Central memory CD8-positive, alpha-beta T cell (primary cell): ENCODE measurements around the gene DSCAML1.

Experiments used
- ATAC-seq: fragments of 150-1000 bp; cut with Tn5 transposase; replicated peaks from 2 replicates; pipeline ENCODE4 v1.10.0; 2022; ENCODE audit warnings: mild to moderate bottlenecking, moderate FRiP score, moderate number of reproducible peaks; ENCODE audit not compliant: poor library complexity, severe bottlenecking; ENCODE audit errors: extremely low read depth
- DNase-seq, 2 donors: peaks; one replicate each; pipeline ENCODE4 v3.0.0; 2021; ENCODE audit warnings: low spot score in 2 of 2
- H3K27ac Mint-ChIP-seq: one replicate; pipeline ENCODE4 v1.8.0; 2022; ENCODE audit warnings: low read depth, mild to moderate bottlenecking, moderate library complexity, mixed read lengths
- H3K27me3 Mint-ChIP-seq: one replicate; pipeline ENCODE4 v1.8.0; 2022; ENCODE audit warnings: mixed read lengths
- H3K36me3 Mint-ChIP-seq: one replicate; pipeline ENCODE4 v1.8.0; 2022; ENCODE audit warnings: mild to moderate bottlenecking, moderate library complexity, mixed read lengths; ENCODE audit not compliant: insufficient read depth
- H3K4me1 Mint-ChIP-seq: one replicate; pipeline ENCODE4 v1.8.0; 2022; ENCODE audit warnings: mixed read lengths
- H3K4me3 Mint-ChIP-seq: one replicate; pipeline ENCODE4 v1.8.0; 2022; ENCODE audit warnings: mild to moderate bottlenecking, moderate library complexity, mixed read lengths
- H3K9me3 Mint-ChIP-seq: one replicate; pipeline ENCODE4 v1.8.0; 2022; ENCODE audit warnings: mixed read lengths

DSCAML1 gene

DNA sequence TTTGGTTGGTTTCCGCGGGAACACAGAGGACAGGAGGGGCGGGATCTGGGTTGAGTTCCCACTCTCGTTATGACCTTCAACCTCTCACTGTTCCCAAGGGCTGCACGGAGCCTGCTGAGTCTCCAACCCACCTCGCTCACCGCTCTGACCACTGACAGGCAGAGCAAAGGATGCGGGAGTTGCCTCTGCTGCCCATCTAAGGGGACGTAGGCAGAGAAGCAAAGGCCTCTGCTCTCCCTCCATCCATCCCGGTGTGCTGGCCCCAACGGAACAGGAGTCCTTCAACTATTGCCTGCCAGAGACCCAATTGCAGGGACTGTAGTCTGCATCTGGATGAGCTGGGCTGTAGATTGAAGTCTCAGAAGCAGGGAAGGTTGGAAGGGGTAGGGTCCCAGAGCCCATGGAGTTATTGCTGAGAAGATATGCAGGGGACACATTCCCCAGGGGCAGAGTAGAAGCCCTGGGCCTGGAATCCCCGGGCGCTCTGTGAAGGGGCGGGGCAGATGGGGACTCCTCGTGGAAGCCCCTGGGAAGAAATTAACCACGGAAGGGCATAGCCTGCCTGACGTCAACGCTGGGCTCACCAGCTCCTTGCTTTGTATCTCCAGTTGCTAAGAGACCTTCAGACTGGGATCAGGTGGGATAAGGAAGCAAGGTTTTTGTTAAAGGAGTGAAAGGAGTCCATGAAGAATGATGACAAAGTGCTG lies 40.2 kb upstream of the DSCAML1 start:
- ATAC-seq = no peak

DNA sequence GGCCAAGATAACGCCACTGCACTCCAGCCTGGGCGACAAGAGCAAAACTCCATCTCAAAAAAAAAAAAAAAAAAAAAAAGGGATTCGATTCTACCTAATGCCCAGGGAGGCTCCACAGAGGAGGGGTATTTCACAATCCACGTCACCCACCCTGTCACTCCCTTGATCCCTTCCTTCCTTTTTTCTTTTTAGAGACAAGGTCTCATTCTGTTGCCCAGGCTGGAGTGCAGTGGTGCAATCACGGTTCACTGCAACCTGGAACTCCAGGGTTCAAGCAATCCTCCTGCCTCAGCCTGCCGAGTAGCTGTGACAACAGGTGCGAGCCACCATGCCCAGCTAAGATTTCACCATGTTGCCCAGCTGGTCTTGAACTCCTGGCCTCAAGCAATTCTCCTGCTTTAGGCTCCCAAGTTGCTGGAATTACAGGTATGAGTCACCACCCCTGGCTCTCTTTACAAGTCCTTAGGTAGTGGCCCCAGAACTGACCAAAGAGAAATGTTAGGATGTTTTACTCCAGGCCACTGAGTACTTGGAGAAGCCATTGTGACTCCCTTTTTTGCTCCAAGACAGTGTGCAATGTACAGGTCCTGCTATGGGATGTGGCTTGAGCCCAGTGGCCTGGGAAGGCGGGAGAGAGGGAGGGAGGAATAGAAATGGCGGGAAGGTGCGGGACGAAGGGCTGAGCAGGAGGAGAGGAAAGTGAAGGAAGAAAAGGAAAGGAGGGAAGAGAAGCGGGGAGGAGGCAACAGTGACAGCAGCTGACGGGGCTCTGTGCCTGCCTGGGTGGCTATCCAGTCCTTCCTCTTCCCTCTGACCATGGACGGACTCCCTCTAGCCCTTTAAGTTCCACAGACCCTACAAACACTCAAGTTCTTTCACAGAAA lies 39.3 kb upstream of the DSCAML1 start:
- H3K4me3 Mint-ChIP-seq = no peak overlapping the region
- DNase-seq = no peak
- ATAC-seq = no peak

More for the DNA sequence above, 40.2 kb upstream of the DSCAML1 start:
- Mint-ChIP-seq H3K36me3 (peaks cover 3% of the 10 kb centered on the region), H3K4me1 (peaks cover 27% of the 10 kb centered on the region), H3K27ac (peak overlapping the region; percentile 65), H3K9me3 (no peaks in the 10 kb centered on the region), H3K27me3 (peaks cover 10% of the 10 kb centered on the region), H3K4me3 (peak overlapping the region; percentile 48)
- no peak for DNase-seq

DNA sequence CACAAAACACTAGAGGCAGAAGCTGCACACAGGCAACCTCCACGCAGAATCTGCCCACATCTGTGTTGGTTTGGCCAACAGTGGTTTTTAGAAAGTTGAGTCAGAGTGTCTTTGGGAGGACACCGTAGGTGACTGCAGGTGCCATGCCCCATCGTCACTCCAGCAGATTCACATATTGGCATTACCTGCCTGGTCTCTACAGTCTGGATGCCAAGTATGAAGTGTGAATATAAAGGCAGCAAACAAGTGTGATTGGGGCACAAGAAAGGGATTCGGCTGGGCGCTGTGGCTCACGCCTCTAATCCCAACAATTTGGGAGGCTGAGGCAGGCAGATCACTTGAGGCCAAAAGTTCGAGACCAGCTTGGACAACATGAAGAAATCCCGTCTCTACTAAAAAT lies 38.6 kb upstream of the DSCAML1 start:
- Mint-ChIP-seq H3K9me3 (no peaks in the 10 kb centered on the region), H3K4me3 (no peak overlapping the region), H3K27ac (no peak overlapping the region), H3K27me3 (peaks cover 10% of the 10 kb centered on the region), H3K36me3 (peaks cover 3% of the 10 kb centered on the region), H3K4me1 (peaks cover 37% of the 10 kb centered on the region)
- DNase-seq (no peak), ATAC-seq (no peak)

More for the DNA sequence above, 39.3 kb upstream of the DSCAML1 start:
- Mint-ChIP-seq H3K4me1 (peaks cover 29% of the 10 kb centered on the region), H3K36me3 (peaks cover 3% of the 10 kb centered on the region), H3K27ac (no peak overlapping the region), H3K9me3 (no peaks in the 10 kb centered on the region), H3K27me3 (peaks cover 10% of the 10 kb centered on the region)

DNA sequence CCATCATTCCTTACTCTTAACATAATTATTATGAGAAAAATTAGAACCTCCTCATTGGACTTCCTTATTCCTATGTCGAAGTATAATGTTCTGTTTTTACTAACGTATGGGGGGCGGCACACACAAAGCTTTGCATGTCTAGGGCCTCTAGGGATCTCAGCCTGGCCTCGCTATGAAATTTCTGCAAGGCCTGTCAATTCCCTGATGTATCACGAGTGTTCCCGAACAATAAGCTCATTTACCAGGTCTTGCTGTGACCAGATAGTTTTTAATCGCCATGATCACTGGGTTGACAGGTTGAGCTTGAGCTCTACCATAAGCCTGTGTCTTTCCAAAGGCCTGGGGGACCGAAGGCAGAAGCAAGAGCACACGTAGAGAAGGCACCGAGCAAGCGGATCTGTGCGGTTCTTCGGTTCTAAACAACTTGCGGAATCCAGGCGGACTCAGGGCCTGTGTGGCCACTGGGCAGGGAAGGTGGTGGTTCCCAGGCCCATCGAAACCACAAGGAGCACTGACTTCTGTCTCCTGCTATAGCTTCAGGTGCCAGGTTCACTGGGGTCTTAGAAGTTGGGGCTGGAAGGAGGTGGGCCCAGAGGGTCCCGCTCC lies 37.9 kb upstream of the DSCAML1 start:
- no peak for DNase-seq
- Mint-ChIP-seq H3K27ac (no peak overlapping the region), H3K9me3 (no peaks in the 10 kb centered on the region), H3K27me3 (peaks cover 10% of the 10 kb centered on the region), H3K4me3 (no peak overlapping the region), H3K4me1 (peaks cover 43% of the 10 kb centered on the region), H3K36me3 (peaks cover 3% of the 10 kb centered on the region)
- ATAC-seq = no peak

DNA sequence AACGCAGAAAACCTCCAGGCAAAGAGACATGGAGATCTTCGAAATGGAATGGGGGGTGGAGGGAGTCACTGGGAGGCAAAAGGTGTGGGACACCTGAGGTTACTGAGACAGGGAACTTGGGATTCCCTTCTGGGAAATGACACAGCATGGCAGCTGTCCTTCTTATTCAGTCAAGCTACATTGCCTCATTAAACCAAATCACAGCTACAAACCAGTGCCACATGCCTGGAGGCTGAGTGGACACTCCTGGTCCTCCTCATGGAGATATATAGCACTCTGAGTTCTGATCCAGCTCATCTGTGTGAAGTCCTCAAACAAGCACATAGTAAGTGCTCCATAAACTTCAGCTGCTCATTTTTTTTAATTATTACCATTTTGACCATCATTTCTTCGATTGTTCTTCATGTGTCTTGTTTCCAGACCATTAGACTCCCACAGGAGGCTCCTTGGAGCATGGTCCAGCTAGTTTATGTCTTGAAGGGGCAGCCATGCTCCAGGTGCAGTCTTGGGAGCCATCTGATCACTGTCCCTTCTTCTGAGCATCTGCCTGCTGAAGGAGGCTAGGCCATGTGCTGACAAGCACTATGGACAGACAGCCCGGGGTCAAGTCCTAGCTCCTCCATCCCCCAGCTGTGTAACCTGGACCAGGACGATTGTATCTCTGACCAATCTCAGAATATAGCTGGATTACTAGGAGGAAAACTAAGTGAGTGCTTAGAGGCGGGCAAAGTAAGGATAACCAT lies 37.2 kb upstream of the DSCAML1 start:
- H3K27ac Mint-ChIP-seq = peak overlapping the region; percentile 44
- no peak overlapping the region for H3K4me3 Mint-ChIP-seq
- ATAC-seq (no peak), DNase-seq (no peak)
- H3K4me1 Mint-ChIP-seq = peaks cover 43% of the 10 kb centered on the region
- peaks cover 3% of the 10 kb centered on the region for H3K36me3 Mint-ChIP-seq
- H3K27me3 Mint-ChIP-seq = peaks cover 10% of the 10 kb centered on the region
- no peaks in the 10 kb centered on the region for H3K9me3 Mint-ChIP-seq

DNA sequence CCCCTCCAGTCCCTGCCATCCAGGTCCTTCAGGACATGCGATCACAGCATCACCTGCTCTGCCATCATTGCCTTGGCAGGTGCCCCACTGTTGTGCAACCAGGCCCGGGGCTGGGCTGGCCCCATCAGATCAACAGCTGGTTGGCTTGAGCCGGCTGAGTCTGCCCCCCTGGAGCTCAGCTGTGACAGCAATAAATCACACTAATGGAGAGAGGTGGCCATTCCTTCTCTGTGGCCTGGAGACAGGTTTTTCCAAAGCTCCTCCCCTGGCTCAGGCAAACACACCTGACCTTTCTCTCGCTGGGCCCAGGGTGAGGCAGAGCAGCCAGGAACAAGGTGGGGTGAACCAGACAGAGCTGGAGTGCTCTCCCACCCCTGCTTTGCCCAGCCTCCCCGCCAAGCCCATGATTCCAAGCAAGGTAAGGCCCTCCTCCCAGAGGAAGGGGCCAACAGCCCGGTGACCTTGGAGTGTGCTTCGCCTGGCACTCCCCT lies 36.4 kb upstream of the DSCAML1 start:
- H3K9me3 Mint-ChIP-seq = no peaks in the 10 kb centered on the region
- H3K27ac Mint-ChIP-seq = peak overlapping the region; percentile 44
- ATAC-seq = no peak
- DNase-seq = no peak
- H3K4me1 Mint-ChIP-seq = peaks cover 47% of the 10 kb centered on the region
- peaks cover 10% of the 10 kb centered on the region for H3K27me3 Mint-ChIP-seq
- no peak overlapping the region for H3K4me3 Mint-ChIP-seq
- peaks cover 3% of the 10 kb centered on the region for H3K36me3 Mint-ChIP-seq

DNA sequence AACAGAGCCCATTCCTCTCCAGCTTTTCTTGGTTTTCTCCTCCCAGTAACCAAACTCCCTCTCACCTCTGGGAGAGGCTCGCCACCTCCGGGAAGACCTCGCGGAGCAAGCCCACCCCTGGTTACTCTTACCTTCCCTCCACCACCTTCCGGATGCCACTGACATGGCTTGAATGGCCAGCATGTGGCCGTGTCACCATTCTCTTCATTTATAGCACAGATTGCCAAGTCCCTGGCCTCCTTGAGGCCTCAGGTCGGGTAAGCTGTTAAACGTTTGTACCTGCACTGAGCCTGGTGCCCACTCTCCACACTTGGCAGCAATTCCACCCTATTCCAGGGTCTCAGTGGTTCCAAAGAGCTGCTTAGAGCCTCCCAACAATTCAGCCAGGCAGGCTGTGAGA lies 35.5 kb upstream of the DSCAML1 start:
- H3K4me3 Mint-ChIP-seq = no peak overlapping the region

DNA sequence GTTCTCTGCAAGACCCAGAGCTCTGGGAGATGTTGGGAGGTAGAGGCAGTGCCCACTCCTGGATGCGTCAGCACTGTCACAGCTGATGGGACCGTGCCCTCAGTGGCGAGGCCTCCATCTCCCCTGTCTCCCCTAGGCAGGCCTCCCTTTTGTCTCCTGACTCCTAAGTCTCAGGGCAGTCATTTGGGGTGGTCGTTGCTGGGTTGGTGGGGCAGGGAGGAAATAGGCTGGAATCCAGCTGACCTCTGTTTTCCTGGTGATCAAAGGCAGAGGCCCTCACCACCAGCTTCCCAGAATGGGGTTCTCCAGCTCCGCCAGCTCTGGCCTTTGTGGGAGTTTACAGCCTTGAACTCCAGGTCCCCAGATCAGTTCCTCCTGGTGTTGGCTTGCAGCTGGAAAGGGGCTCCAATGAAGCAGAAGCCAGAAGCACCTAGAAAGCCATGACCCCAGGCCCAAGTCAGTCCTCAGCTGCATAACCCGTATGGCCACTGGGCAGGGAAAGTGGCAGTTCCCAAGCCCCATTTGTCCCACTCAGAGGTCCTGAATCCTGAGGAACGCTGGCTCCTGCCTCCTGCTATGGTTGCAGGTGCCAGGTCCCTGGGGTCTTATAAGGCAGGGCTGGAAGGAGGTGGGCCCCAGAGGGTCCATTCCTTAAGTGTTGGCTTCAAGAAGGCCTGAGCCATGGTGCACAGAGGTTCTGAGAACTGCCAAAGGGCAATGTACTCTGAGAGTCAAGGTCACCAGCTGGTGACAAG lies 34.8 kb upstream of the DSCAML1 start:
- Mint-ChIP-seq H3K36me3 (peaks cover 3% of the 10 kb centered on the region), H3K4me3 (no peak overlapping the region), H3K27ac (no peak overlapping the region), H3K9me3 (no peaks in the 10 kb centered on the region), H3K4me1 (peaks cover 43% of the 10 kb centered on the region), H3K27me3 (peaks cover 8% of the 10 kb centered on the region)
- no peak for ATAC-seq
- DNase-seq = no peak

More for the DNA sequence above, 35.5 kb upstream of the DSCAML1 start:
- Mint-ChIP-seq H3K27ac (no peak overlapping the region), H3K9me3 (no peaks in the 10 kb centered on the region), H3K4me1 (peaks cover 45% of the 10 kb centered on the region), H3K27me3 (peaks cover 10% of the 10 kb centered on the region), H3K36me3 (peaks cover 3% of the 10 kb centered on the region)
- ATAC-seq = no peak
- DNase-seq = no peak

DNA sequence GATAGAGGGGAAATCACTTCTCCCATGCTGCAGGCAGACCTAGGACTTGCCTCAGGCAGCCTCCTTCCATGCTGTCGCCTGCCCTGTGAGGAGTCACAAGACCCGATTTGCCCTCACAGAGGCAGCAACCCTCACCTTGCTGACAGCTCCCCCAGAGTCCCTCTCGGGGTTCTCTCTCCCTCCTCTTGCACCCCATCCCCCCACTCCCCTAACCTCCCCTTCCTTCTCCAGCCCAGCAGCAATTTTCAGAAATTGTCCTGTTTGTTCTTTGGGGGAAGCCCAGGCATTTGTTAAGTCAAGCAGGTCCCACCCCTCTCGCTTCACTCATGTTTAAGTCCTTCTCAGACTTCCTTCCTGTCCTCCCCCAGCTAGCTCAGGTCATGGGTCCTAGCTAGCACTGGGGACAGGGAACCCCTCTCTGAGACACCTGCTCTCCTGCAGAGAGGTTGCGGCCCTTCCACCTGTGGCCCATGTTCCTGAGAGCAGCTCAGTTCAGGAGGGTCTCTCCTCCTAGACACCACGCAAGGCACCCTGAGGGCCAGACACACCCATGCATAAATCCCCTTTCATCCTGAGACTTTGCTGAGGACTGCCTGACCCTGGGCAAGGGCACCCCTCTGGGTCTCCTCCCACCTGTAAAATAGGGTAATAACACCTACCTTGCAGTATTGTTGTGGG lies 33.8 kb upstream of the DSCAML1 start:
- Mint-ChIP-seq H3K27me3 (no peaks in the 10 kb centered on the region), H3K4me1 (peaks cover 45% of the 10 kb centered on the region), H3K36me3 (peaks cover 3% of the 10 kb centered on the region), H3K27ac (peak overlapping the region; percentile 80), H3K4me3 (peak overlapping the region; percentile 45), H3K9me3 (no peaks in the 10 kb centered on the region)
- ATAC-seq (no peak), DNase-seq (no peak)

DNA sequence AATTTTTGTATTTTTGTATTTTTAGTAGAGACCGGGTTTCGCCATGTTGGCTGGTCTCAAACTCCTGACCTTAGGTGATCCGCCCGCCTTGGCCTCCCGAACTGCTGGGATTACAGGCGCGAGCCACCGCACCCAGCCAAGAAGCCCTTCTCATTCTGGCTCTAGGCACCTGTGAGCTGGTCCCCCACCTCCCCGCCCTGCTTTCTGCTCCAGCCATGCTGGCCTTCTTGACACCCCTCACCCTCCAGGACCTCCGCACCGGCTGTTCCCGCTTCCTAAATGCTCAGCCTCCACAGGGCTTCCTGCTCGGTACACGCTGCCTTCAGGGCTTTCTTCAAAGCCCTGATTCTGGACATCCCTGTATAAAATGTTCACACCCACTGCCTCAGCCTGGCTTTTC lies 33.1 kb upstream of the DSCAML1 start:
- ATAC-seq = no peak
- Mint-ChIP-seq H3K27ac (peak overlapping the region; percentile 80), H3K4me1 (peaks cover 52% of the 10 kb centered on the region), H3K27me3 (no peaks in the 10 kb centered on the region), H3K4me3 (peak overlapping the region; percentile 45), H3K9me3 (no peaks in the 10 kb centered on the region), H3K36me3 (peaks cover 3% of the 10 kb centered on the region)
- no peak for DNase-seq

DNA sequence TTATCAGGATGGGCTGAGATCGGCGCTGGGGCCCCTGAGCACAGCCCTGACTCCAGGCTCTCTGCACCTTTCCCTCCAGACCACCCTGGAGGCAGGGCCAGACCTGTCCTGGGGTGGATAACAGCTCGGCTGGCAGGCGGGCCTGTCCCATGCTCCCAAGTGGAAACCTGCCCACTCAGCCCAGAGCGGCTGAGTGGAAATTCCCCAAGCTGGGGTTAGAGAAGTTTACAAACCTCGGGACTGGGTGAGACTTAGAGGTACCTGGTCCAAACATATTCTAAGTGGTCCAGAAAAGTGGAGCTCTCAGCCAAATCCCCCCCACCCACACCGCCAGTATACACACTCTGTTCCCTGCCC lies 32.3 kb upstream of the DSCAML1 start:
- Mint-ChIP-seq H3K27ac (peak overlapping the region; percentile 89), H3K27me3 (no peaks in the 10 kb centered on the region), H3K9me3 (no peaks in the 10 kb centered on the region), H3K36me3 (peaks cover 3% of the 10 kb centered on the region), H3K4me3 (peak overlapping the region; percentile 45), H3K4me1 (peaks cover 56% of the 10 kb centered on the region)
- ATAC-seq (no peak), DNase-seq (no peak)
